HG02970 (cell line): ENCODE results near the gene ENOX1.
"Not testable (repeated sequence)": the region's sequence is repeated elsewhere in the genome, so short reads cannot be mapped to it uniquely, and the experiment has no call there.

ENCODE experiments used
- ATAC-seq: cut with Tn5 transposase; IDR thresholded peaks from one replicate; pipeline ENCODE4 v1.9.1; 2021; ENCODE audit warnings: mild to moderate bottlenecking, moderate library complexity, moderate number of reproducible peaks; ENCODE audit not compliant: unreplicated experiment, low FRiP score

ENOX1 gene

DNA sequence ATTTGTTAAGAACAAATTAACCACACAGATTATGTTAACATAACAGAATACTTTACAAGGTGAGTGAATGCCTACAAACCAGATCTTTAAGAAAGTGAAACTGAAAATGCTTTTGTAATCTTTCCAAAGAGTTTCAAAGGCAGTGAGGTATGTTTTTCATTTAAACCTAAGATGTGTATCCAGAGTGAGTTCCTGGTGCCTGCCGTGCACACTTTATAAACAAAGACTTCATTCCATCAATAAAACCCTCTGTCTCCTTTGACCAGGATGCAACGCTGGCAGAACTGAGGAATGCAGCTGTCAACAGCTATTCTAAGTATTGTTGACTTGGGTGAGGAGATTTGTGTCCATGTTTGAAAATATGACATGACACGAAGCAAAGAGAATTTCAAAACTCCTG is 418.8 kb downstream of the ENOX1 start:
- ATAC-seq: no peak

DNA sequence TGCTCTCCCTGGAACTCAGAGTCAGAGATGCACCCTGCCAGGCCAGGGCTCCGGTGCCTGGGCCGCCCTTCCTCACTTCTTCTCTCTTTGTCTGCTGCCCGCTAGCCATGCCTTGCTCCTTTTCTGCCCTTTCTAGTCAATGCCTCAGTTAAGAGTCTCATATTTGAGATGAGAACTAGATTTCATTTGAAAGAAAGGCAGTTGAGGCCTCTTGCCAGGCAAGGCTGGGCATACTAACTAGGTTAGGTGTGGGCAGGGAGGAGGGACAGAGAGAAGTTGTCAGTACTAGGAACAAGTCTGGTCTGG is 421.8 kb downstream of the ENOX1 start:
- ATAC-seq: no peak

DNA sequence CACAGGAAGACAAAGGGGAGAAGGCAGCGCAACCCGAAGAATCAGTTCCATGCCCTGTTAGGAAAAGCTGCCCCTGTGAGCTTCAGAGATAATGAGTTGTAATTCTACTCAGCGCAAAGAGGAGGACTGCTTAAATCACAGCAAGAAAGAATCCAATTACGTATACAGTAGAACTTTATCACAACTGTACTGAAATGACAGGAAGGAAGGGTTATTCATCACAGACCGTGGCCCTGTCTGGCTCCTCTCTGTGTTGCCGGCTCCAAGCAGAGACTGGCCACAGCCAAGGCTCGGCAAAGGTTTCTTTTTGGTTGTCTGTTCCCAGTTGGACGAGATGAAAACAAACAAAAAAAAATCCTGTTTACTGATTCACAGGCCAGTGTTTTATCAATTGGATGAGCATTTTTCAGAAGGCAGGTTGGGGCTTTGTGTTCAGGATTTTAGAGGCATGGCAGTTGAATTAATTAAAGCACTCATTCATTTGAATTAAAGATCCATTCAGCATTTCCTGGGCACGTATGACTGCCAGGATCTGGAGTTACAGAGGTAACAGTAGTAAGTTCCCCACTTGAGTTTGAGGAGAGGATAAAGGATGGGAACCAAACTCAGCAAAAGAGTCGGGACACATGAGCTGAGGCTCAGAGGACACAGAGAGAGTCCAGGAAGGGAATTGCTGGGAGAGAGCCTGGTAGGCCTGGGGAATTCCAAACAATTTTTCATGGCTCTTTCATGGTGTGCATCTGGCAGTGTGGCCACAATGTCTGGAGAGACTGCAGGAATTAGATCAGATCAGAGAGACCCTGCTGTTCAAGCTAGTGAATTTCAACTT is 422.3 kb downstream of the ENOX1 start:
- no peak for ATAC-seq

DNA sequence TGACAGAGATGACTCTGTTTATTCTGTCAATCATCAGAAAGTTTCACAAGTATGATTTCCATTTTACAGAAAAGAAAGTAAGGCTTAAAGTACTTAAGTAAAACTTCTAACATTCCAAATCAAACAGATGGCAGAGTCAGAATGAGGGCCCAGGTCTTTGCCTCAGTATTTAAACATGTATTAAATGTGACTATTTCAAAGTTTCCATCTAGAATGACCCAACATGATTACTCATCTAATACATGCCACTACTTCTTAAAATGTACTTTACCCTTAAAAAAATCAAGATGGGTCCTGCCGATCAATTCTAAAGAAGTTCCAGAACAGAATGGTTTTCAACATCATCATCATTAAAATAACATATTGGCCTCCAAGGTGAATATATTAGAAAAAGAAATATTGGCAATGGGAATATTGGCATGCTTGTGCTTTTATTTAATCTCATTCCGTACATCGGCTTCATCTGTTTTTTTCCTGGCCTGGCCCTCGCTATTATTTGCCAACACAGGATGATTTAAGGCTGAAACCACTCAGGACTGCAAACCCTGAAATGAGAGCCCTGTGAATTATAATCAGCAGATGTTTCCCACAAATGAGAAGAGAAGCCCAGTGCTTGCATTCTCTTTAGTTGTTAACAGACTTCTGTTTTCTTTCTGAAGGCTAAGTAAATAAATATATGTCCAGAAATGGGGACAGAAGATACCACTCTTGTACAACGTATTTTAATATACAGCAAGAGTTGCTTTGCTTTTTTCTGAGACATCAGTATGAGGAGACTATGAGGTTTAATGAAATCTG is 423.4 kb downstream of the ENOX1 start:
- ATAC-seq: no peak

DNA sequence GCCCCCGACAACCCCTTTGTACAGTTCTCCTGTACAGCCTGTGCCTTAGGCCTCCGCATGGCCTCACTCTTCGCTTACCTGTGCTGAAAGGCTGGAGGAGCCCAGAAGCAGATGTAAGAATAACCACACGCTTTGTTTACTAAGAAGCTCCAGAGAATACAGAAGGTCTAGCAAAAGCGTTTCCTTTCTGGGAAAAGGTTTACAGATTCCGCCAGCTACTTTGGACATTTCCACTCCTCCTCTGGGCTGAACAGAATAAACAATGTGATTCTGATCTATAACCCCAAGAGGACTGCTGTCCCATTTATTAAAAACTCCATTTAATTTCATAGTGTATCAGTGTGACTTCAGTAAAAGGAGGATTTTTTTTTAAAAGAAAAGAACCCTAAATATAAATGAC is 424.2 kb downstream of the ENOX1 start:
- ATAC-seq: no peak

DNA sequence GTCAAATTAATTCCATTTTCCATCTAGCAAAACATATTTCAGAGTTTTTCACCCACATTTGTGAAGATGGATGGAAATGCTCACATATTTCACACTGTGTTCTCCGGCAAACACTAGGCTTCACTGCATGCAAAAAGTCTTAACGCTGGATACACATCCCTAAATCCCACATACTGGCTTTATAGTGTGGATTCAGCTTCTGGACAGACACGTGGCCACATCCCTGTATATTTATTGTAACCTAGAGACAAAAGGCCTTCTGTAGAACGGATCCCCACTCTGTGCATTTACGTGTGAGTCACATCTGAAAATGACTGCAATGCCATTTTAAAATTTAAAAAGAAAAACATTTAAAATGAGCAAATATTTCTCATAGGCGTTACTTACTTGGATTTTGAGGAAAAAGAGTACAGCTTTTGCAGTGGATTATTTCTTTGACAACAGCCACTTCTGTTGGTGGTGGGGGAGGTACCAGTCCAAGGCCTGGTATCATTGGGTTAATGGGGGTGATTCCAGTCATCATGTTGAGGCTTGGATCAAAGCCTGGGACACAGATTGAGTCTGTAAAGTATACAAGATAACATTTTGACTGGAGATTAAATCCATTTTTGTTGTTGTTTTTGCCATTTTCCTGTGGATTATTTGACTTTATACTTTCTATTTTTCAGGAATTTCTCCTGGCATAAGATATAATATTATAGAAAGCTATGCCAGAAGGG is 425.7 kb downstream of the ENOX1 start:
- ATAC-seq: no peak

DNA sequence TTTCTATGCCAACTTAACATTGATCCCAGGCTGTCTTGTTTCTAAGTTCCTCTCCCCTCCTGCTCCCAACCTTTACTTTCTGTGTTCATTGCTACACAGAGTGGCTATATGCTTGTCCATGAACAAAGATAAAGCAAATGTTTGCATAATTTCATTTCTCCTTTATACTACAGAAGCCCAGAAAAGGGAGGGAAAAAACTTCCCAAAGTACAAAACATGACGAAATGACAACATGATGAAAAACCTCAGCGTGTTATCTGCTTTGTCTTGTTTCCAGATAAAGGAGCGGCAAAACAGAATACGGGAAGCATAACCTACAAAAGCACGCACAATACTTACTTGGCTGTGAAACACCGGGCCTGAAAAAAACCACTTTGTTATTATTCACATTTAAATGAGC is 426.6 kb downstream of the ENOX1 start:
- no peak for ATAC-seq

DNA sequence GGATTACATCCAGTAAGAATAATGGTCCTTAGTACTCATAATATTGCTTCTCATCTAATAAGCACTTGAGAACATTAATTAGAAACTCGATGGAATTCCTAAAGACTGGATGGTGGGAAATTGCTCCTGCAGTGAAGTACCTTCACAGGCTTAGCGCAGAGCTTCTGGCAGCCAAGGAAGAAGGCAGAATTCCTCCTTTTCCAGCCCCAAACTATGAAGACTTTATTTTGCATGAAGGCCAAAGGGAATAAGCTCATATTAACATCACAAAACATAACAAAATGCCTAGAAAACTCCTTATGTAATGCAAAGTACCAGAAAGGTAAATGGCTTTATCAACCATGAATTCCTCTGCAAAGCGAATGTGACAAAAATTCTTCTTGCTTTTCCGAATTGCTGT is 427.2 kb downstream of the ENOX1 start:
- no peak for ATAC-seq

DNA sequence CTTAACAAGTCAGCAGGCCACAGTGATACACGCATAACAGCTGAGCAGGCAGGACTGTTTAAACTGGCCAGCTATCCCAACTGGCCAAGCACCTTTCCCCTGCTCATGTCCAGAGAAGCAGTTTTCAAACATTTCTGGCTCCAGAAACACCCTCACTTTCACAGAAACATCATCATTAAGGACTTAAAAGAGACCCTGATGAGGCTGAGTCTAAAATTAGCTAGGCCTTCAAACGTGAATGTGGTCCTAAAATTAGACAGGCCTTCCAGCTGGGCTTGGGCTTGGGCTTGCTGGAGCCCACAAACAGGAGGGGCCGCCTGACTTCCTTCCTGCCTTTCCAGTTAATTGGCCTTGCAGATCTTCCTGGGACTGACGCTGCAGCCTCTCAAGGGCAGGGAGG is 429.2 kb downstream of the ENOX1 start:
- ATAC-seq: no peak

DNA sequence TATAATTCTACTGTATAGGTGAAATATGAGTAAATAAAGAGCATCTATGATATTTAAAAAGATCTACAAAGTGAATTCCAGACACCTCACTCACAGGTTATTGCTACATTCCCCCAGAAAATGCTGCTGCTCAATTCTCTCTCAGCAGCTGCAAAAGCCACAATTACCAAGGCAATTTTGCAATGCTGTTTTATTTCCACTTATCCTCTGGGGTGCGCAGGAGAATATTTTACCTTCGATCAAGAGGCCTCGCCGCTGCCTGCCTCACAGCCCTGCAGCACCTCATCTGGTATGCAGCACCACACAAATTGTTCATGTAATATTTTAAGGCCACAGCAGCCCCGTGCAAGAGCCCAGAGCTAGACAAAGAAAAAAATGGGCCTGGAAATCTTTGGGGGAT is 430.2 kb downstream of the ENOX1 start:
- no peak for ATAC-seq

DNA sequence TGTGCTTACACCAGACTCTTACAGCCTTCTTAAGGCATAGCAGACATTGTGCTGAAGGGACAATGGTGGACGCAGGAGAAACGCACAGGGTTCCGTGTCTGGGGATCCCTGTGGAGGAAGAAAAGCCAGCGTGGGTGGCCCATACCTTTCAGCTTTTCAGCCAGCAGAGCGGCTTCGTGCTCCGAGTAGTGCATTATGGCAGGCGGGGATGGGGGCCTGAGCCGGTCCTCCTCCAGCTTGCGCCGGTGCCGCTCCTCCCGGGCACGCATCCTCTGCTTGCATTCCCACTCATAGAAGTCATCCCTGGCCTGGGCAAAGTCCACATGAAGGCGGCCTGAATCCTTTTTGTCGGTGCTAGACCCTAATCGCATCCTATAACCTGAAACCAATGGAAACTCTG is 431.0 kb downstream of the ENOX1 start:
- ATAC-seq: no peak

DNA sequence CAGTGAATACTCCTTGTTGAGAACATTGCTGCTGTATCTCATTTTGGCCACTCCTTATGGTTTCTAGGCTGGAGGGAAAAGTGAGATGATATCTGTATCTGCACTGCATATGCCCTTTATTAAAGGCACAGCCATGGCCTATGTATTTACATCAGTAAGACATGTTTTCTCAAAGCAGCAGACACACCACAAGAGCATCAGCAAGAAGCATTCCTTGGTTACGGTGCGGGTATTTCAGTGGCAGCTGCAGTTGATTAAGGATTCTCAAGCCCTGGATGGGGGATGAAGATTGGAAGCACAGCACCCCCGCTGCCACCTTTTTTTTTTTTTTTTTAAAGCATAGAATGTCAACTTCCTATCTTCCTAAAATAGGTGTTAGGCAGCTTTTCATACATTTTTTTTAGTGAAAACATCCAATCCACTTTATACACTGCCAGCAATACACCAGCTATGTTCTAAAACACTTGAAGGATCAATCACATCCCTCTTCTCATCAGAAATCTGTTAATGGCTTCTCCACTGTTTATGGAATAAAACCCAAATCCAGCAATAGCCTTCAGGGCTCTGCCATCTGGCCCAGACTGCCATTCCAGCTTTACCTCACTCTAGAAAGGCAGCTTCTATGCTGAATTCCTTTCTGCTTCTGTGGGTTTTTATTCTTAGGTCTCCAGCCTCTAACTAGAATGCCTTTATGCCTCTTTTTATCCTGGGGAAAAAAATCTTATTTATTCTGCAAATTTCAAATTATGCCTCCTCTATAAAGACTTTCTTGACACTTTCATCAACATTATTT is 432.4 kb downstream of the ENOX1 start:
- no peak for ATAC-seq

DNA sequence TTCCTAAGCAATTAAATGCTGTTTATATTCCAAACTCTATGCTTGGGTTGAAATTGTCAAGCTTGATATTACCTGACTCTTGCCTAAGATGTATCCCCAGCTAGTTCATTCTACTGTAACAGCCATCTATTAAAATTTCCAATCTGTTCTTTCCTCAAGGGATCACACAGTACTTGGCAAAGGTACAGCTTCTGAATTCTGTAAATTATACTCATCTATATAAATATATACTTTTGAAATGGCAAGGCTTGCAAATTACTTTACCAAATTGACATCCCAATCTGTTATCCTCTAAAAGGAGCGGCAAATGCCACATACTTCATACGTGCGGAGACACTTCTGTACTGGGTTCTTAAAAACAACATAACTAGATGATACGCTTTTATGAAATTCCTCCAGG is 433.1 kb downstream of the ENOX1 start:
- ATAC-seq: no peak

DNA sequence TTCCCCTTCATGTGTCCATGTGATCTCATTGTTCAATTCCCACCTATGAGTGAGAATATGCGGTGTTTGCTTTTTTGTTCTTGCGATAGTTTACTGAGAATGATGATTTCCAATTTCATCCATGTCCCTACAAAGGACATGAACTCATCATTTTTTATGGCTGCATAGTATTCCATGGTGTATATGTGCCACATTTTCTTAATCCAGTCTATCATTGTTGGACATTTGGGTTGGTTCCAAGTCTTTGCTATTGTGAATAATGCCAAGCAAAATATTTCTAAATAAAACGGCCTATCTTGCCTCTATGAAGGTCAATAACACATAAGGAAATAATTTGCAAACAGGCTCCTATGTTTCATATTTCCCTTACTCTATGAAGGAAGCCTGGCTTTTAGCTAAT is 435.2 kb downstream of the ENOX1 start:
- not testable (repeated sequence) for ATAC-seq

DNA sequence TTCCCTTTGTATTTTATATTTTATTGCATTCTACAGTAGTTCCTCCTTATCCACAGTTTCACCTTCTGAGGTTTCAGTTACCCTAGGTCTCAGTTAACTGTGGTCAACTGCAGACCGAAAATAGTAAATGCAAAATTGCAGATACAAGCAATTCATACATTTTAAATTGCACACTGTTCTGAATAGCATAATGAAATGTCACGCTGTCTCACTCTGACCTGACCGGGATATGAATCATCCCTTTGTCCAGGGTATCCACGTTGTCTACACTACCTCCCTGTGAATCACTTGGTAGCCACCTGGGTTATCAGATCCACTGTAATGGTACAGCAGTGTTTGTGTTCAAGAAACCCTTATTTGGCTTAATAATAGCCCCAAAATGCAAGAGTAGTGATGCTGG is 438.4 kb downstream of the ENOX1 start:
- ATAC-seq: no peak

DNA sequence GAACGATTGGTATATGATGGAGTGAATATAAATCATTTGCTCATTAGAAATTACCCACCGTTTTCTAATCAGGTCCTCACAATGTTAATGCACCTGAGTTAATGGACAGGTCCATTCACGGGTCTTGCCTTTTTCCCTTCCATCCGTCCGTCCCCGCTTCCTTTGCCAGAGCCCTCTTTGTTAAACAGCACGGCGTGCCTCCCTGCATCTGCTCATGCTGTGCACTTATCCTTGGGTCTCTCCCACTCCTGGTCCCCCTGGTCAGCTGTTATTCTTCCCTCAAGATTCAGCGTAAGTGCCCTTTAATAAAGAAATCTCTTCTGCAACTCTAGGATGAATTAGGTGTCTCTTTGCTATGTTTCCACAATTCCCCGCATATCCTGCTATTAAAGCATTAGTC is 438.9 kb downstream of the ENOX1 start:
- no peak for ATAC-seq

DNA sequence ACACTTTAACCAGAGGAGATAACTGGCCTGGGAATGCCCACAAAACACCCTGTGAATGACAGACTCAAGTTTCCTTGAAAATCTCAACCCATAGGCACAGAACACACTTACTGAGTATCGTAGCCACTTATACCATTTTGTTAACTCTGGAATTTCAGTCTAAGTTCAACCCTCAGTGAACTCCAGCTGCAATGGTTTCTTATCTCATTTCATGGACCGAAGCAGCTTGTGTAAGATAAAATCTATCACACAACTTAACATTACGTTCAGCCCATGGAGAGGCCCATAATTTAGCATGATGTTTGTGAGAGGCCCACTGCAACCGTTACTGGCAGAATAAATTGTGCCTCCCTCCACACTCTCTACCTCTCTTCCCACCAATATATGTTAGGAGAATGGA is 440.3 kb downstream of the ENOX1 start:
- no peak for ATAC-seq

DNA sequence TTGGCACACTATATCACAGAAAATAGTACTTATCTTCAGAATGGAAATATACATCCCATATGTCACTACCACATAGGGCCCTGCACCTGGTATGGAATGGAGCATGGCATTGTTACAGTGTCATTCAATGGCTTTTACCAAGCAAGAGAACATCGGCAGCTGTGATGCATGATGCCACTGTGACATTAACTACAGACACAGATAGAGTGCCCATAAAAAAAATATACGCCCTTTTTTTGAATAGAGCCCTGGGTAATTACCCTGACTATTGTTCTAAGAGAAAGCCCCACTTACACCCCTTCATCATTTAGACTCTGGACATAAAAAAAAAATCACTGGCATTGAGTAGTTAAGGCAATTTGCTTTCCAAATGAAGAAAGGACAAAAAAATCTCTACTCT is 443.1 kb downstream of the ENOX1 start:
- ATAC-seq: no peak

DNA sequence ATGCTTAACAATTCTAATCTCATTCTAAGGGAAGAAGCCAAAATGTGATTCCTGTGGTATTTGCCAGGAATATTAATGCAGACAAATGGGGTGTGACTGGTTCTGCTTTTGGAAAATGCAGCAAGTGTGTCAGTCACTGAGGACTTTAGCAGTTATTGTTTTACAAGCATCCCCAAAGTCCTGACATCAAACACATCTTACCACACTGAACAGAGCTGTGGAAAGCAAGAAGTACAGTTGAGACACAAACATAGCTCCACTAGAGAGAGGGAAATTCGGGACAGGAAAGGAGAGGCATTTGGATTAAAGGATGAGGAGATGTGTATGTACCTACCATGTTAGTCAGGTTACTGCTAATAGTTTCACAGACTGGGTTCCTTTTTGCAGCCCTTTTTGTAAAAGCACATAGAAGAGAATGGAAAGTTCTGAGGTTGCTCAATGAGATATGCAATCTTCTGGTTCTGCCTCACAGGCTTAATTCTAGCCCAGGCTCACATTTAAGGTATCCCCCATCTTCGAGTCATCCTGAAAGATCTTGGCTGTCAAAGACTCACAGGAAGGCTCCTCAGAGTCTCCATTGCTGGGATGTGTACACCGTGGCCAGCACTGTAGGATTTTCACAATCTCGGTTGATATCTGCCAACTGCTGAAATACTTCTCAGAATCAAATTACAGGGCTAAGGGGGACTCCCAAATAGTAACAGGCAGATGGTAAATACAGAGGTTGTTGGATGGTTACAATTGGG is 446.8 kb downstream of the ENOX1 start:
- ATAC-seq: no peak
